Loucy (cell line): ENCODE measurements around the gene VPS18.

Source experiments
- EZH2phosphoT487 ChIP-seq: fragments of 200-600 bp; IDR thresholded peaks from 2 replicates; pipeline ENCODE4 v1.6.1; 2018; ENCODE audit warnings: antibody characterized with exemption, mild to moderate bottlenecking, moderate library complexity, borderline replicate concordance
- TF ChIP-seq, protein P1 (sequence below): fragments of 200-600 bp; sonication (generic); conservative IDR thresholded peaks from 2 replicates; pipeline ENCODE4 v1.5.1; 2014; ENCODE audit warnings: mild to moderate bottlenecking, antibody characterized with exemption, low read length

DNA sequence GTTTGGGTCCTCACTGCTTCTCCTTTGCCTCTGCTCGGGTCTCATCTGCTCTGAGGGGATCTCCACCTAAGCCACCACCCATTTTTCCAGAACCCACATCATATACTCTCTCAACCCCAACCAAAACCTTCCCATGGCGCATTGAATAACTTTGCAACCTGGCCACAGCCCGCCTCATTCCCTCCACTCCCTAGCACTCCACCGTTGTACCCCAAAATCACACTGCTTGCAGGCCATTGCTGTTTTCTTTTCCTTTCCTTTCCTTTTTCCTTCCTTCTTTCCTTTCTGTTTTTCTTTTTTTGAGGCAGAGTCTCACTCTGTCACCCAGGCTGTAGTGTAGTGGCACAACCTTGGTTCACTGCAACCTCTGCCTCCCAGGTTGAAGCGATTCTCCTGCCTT, 3.1 kb upstream of the VPS18 start:
- TF ChIP-seq, protein P1, sequence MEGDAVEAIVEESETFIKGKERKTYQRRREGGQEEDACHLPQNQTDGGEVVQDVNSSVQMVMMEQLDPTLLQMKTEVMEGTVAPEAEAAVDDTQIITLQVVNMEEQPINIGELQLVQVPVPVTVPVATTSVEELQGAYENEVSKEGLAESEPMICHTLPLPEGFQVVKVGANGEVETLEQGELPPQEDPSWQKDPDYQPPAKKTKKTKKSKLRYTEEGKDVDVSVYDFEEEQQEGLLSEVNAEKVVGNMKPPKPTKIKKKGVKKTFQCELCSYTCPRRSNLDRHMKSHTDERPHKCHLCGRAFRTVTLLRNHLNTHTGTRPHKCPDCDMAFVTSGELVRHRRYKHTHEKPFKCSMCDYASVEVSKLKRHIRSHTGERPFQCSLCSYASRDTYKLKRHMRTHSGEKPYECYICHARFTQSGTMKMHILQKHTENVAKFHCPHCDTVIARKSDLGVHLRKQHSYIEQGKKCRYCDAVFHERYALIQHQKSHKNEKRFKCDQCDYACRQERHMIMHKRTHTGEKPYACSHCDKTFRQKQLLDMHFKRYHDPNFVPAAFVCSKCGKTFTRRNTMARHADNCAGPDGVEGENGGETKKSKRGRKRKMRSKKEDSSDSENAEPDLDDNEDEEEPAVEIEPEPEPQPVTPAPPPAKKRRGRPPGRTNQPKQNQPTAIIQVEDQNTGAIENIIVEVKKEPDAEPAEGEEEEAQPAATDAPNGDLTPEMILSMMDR, result no peak
- TF ChIP-seq EZH2phosphoT487, result no peak
